Kidney (tissue), 14 donors: ENCODE results near the gene VGLL2. TPM values are rescaled to one million over a fixed set of nuclear protein-coding genes. Genes with fewer than 3 reads are reported as not detected.

Experiments
- DNase-seq, 5 donors: peaks; one replicate each; pipeline ENCODE4 v3.0.0-alpha.2; 2013 to 2020
- FAIRE-seq: peaks from 2 replicates; lab custom pipeline; 2012; peaks lifted over from hg19 to GRCh38; lab: Jason Lieb, UNC
- H3K27ac ChIP-seq, 2 donors: one replicate each; pipeline ENCODE4 v1.7.0; 2013; ENCODE audit warnings: low read depth in 2 of 2, low read length in 2 of 2, inconsistent platforms in 1 of 2
- H3K27me3 ChIP-seq: one replicate; pipeline ENCODE4 v1.7.1; 2013; ENCODE audit warnings: low read length, inconsistent platforms; ENCODE audit not compliant: control insufficient read depth, insufficient read depth
- H3K36me3 ChIP-seq, 3 donors: one replicate each; pipeline versions ENCODE4 v1.7.0 to v1.7.1; 2013; ENCODE audit warnings: low read length in 3 of 3, control low read depth in 1 of 3, inconsistent platforms in 1 of 3; ENCODE audit not compliant: insufficient read depth in 3 of 3, control insufficient read depth in 2 of 3
- H3K4me1 ChIP-seq, 3 donors: one replicate each; pipeline versions ENCODE4 v1.7.0 to v1.7.1; 2013; ENCODE audit warnings: low read length in 3 of 3, inconsistent platforms in 1 of 3, low read depth in 1 of 3; ENCODE audit not compliant: control insufficient read depth in 2 of 3, insufficient read depth in 2 of 3
- H3K4me3 ChIP-seq, 3 donors: one replicate each; pipeline versions ENCODE4 v1.7.0 to v1.8.1; 2013; ENCODE audit warnings: low read length in 3 of 3, control low read depth in 1 of 3, inconsistent platforms in 1 of 3
- H3K9ac ChIP-seq, 3 donors: one replicate each; pipeline versions ENCODE4 v1.7.0 to v1.7.1; 2013; ENCODE audit warnings: low read length in 3 of 3, control low read depth in 1 of 3, inconsistent platforms in 1 of 3
- H3K9me3 ChIP-seq, 3 donors: one replicate each; pipeline versions ENCODE4 v1.7.0 to v1.7.1; 2013; ENCODE audit warnings: low read length in 3 of 3, control low read depth in 1 of 3, inconsistent platforms in 1 of 3; ENCODE audit not compliant: control insufficient read depth in 2 of 3, insufficient read depth in 1 of 3
- CTCF ChIP-seq: IDR thresholded peaks from 3 replicates; pipeline ENCODE4 v1.5.1; 2012; ENCODE audit warnings: mild to moderate bottlenecking, moderate library complexity, borderline replicate concordance; ENCODE audit not compliant: insufficient read depth; ENCODE audit errors: extremely low read depth
- intact Hi-C: fragments of 100-400 bp; cut with DNase I; formaldehyde crosslinking; loops from one replicate; pipeline ENCODE4 v1.11.1; 2022
- polyA plus RNA-seq: library from polyadenylated mRNA; stranded (reverse); fragments of 350-450 nt; fragmentation: Illumina TruSeq; extraction: RNeasy Lipid Tissue Mini Kit (QIAGEN cat#74804); gene quantifications from one replicate; pipeline ENCODE4 v1.2.3, GENCODE V29; 2014; ENCODE audit warnings: low read depth, low replicate concordance; ENCODE audit not compliant: insufficient read depth
- total RNA-seq: library from RNA; stranded (reverse); fragmentation: NEBNext Ultra II Directional; extraction: Animal tissue kit (Norgen Biotek cat#: 25700); gene quantifications from one replicate; pipeline ENCODE4 v1.2.1, GENCODE V29; 2021
- donor health status: control.
- donor health status: control.
- donor health status: control.
- donor health status: control.
- donor health status: control.
- donor health status: DM: yes; HTN: yes; CAD: no.
- donor health status: Normal renal cell carcinoma (clear cell type).

Gene VGLL2
- total and polyA plus RNA-seq, 2 donors from 2014 or later, result not detected

DNA sequence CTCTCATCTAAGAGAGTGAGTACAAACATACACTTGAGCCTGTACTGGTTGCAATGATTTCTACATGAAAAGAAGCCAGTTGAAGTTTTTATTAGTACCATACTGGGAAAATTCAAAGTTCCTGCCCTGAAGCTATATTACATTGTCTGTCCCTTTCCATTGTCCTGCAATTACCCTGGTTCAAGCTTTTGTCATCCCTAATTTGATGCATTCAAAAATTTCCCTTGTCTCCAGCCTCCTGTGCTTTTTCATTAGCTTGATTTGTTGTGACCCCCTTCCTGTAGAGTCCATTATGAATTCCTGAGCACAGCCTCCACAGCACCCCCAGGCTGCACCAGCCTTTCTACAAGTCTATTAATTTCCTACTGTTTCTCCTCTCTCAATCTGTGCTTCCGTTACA, 46.4 kb downstream of the VGLL2 start:
- no peaks in the 10 kb centered on the region for H3K4me1 ChIP-seq
- H3K27ac ChIP-seq, result no peak overlapping the region
- no peak for FAIRE-seq
- intact Hi-C loops, result no loop called here
- DNase-seq, result no peak
- no peaks in the 10 kb centered on the region for H3K36me3 ChIP-seq
- no peaks in the 10 kb centered on the region for H3K9me3 ChIP-seq
- H3K27me3 ChIP-seq, result no peaks in the 10 kb centered on the region
- H3K4me3 ChIP-seq, result no peak overlapping the region
- H3K9ac ChIP-seq, result no peak overlapping the region
- no peak for TF ChIP-seq CTCF

GRCh38 chr6:117317261-117317660, 51.9 kb downstream of the VGLL2 start:
- no peaks in the 10 kb centered on the region for H3K4me1 ChIP-seq
- no peaks in the 10 kb centered on the region for H3K36me3 ChIP-seq
- H3K9ac ChIP-seq, result no peak overlapping the region
- no peak for FAIRE-seq
- intact Hi-C loops, result no loop called here
- H3K27ac ChIP-seq, result no peak overlapping the region
- no peak overlapping the region for H3K4me3 ChIP-seq
- H3K27me3 ChIP-seq, result no peaks in the 10 kb centered on the region
- DNase-seq, result peak in 1 of 5 donors; percentile 17
- TF ChIP-seq CTCF, result peak; percentile 33
- no peaks in the 10 kb centered on the region for H3K9me3 ChIP-seq

Other genes starting within 250 kb of the VGLL2 start
- 0.19 TPM for gene ROS1, start 160.4 kb downstream of the VGLL2 start, total RNA-seq
- gene ROS1, start 160.4 kb downstream of the VGLL2 start, polyA plus RNA-seq, result 0.04 TPM
- gene DCBLD1, start 217.1 kb downstream of the VGLL2 start, total RNA-seq, result 9.6 TPM
- 4.1 TPM for gene DCBLD1, start 217.1 kb downstream of the VGLL2 start, polyA plus RNA-seq